Measurements from ENCODE around the gene PYGM. TPM values are rescaled to one million over a fixed set of nuclear protein-coding genes. Genes with fewer than 3 reads are reported as not detected.

The PYGM gene
- total and polyA plus RNA-seq, 2 donors (not counting 3 experiments of a cell fraction or from before 2014, with no cell fraction given): 0.10 to 0.62 TPM

- Histone ChIP-seq H3K9me3 (replicated peaks; ENCODE audit: control insufficient read depth, insufficient read depth, low read length) (no peaks in the 10 kb centered on the region), H3K27me3 (ENCODE audit: control insufficient read depth in 2 of 2, insufficient read depth in 2 of 2, low read length in 2 of 2) (no peaks in the 10 kb centered on the region), H3K36me3 (ENCODE audit: control insufficient read depth in 2 of 2, extremely low read depth in 1 of 2, insufficient read depth in 2 of 2, low read length in 2 of 2) (peaks cover 65 to 68% of the 10 kb centered on the region in 2 experiments), H3K9me1 (replicated peaks; ENCODE audit: control insufficient read depth, extremely low read depth, insufficient read depth, low read length) (no peaks in the 10 kb centered on the region), H3K27ac (ENCODE audit: insufficient read depth, low read depth, low read length) (no peak overlapping the region), H3K4me2 (ENCODE audit: insufficient read depth, low read length) (no peak overlapping the region), H3K9ac (replicated peaks; ENCODE audit: extremely low read depth, insufficient read depth, low read length) (no peak overlapping the region), H2AFZ (ENCODE audit: low read depth, low read length) (no peak overlapping the region), H3K4me1 (ENCODE audit: control insufficient read depth, extremely low read depth, insufficient read depth, low read length) (peaks cover 20% of the 10 kb centered on the region), H3K4me3 (replicated peaks in 1 of 3; ENCODE audit: insufficient read depth in 1 of 3, low read depth in 1 of 3, low read length in 3 of 3) (no peak overlapping the region), H4K20me1 (replicated peaks; ENCODE audit: control insufficient read depth, extremely low read depth, insufficient read depth, low read length) (peaks cover 14% of the 10 kb centered on the region), H3K79me2 (ENCODE audit: control insufficient read depth, insufficient read depth, low read length) (peaks cover 77% of the 10 kb centered on the region)
- intact Hi-C loops (cut with micrococcal nuclease) (no loop called here), dilution Hi-C loops (cut with MboI; ENCODE audit: extremely low pct_ligation_motif_present, low sequenced_read_pairs) (no loop called here)
- FAIRE-seq: no peak
- no peak for DNase-seq (ENCODE audit: low read depth, low spot score)
- ChIA-PET CTCF (no interaction called here), POLR2A (no interaction called here)
- no TSS peak for BruUV-seq (replicated peaks)
- no peak for TF ChIP-seq POLR2AphosphoS5 (IDR thresholded peaks at IDR 0.05; ENCODE audit: insufficient read depth, low read depth, low read length)
- TF ChIP-seq CTCF (IDR thresholded peaks at IDR 0.05; ENCODE audit: extremely low read depth in 1 of 2, insufficient read depth in 1 of 2, low read depth in 1 of 2, low read length in 2 of 2): no peak
- no peak for TF ChIP-seq GATA2 (IDR thresholded peaks at IDR 0.05; ENCODE audit: insufficient read depth, insufficient read length, low read depth, low read length)
- no peak for TF ChIP-seq EZH2 (IDR thresholded peaks at IDR 0.05; ENCODE audit: borderline replicate concordance, low read depth, low read length, severe bottlenecking)
- TF ChIP-seq POLR2A (IDR thresholded peaks at IDR 0.05; ENCODE audit: low read depth, low read length): no peak
- no peak for TF ChIP-seq FOS (IDR thresholded peaks at IDR 0.05; ENCODE audit: borderline replicate concordance, insufficient read depth, low read length)
- no peak for TF ChIP-seq JUN (IDR thresholded peaks at IDR 0.05; ENCODE audit: borderline replicate concordance, insufficient read depth, insufficient read length, low read depth)
- no peak for TF ChIP-seq MYC (IDR thresholded peaks at IDR 0.05; ENCODE audit: low read depth, low read length)
- no peak for TF ChIP-seq MAX (IDR thresholded peaks at IDR 0.05; ENCODE audit: insufficient read depth, insufficient read length)
Observed at GRCh38 chr11:64770120-64770519, 10.3 kb upstream of the PYGM start.

Data from endothelial cell of umbilical vein (primary cell).